NB4 (cell line): ENCODE data around the gene P2RX6.
"Not testable (repeated sequence)": the region's sequence is repeated elsewhere in the genome, so short reads cannot be mapped to it uniquely, and the experiment has no call there.

Experiments used
- DNase-seq: peaks from one replicate; pipeline ENCODE4 v3.0.0; 2010; ENCODE audit warnings: low read depth
- H3K4me3 ChIP-seq: one replicate; pipeline ENCODE4 v1.5.1; 2011; ENCODE audit warnings: mild to moderate bottlenecking, low read depth, low read length, moderate library complexity
- MYC ChIP-seq: IDR thresholded peaks from 2 replicates; pipeline ENCODE4 v1.6.1; 2011; ENCODE audit warnings: low read depth, low read length
- POLR2A ChIP-seq: IDR thresholded peaks from 2 replicates; pipeline ENCODE4 v1.6.1; 2011; ENCODE audit warnings: mild to moderate bottlenecking; ENCODE audit not compliant: insufficient read length; ENCODE audit errors: extremely low read depth
- TF ChIP-seq, protein P1 (sequence below): IDR thresholded peaks from one replicate; pipeline ENCODE4 v1.5.1; 2012; ENCODE audit warnings: low read depth, low read length
- TF ChIP-seq, protein P2 (sequence below): IDR thresholded peaks from 2 replicates; pipeline ENCODE4 v1.6.1; 2011; ENCODE audit warnings: low read depth, low read length

Gene P2RX6

DNA sequence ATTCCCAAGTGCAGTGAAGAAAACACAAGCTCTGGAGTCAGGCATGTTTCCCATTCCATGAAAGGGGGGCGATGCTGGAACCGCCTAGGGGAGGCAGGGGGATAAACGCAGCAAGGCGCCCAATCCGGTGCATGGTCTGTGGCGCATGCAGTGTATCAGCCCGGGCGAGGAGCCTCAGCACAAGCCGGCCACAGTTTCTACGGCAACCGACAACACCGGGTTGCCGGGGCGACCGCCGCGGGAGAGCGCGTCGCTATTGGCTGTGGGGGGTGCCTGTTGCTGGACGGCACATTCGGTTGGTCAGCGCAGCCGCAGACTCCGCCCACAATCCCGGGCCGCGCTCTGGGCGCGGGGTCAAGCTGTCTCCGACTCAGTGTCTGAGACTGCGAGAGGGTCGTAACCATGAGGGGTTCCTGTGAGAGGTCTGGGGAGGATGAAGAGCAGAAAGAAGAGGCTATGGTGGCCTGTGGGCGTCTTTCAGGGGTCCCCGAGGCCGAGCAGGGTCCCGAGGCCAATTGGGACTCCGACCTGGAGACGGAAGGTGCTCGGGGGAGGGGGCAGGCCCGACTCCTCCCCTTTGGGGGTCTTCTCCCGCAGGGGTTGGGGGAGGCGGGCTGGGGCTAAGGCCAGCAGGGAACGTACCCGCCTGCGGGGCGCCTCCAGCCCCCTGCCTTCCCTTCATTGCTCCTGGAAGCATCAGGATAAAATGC, 30.8 kb downstream of the P2RX6 start, which contains the start of gene LRRC74B:
Gene LRRC74B, plus strand, starts transcription at position 362 of the 710 bp plus-strand sequence. Its CDS starts 41 bp downstream, at position 403.
- peak within 1 kb of the TSS; percentile 32 for H3K4me3 ChIP-seq
- no peak for TF ChIP-seq POLR2A
- TF ChIP-seq, protein P1, sequence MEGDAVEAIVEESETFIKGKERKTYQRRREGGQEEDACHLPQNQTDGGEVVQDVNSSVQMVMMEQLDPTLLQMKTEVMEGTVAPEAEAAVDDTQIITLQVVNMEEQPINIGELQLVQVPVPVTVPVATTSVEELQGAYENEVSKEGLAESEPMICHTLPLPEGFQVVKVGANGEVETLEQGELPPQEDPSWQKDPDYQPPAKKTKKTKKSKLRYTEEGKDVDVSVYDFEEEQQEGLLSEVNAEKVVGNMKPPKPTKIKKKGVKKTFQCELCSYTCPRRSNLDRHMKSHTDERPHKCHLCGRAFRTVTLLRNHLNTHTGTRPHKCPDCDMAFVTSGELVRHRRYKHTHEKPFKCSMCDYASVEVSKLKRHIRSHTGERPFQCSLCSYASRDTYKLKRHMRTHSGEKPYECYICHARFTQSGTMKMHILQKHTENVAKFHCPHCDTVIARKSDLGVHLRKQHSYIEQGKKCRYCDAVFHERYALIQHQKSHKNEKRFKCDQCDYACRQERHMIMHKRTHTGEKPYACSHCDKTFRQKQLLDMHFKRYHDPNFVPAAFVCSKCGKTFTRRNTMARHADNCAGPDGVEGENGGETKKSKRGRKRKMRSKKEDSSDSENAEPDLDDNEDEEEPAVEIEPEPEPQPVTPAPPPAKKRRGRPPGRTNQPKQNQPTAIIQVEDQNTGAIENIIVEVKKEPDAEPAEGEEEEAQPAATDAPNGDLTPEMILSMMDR: no peak
- TF ChIP-seq, protein P2, sequence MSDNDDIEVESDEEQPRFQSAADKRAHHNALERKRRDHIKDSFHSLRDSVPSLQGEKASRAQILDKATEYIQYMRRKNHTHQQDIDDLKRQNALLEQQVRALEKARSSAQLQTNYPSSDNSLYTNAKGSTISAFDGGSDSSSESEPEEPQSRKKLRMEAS: no peak
- TF ChIP-seq MYC: no peak
- peak; percentile 88 for DNase-seq

DNA sequence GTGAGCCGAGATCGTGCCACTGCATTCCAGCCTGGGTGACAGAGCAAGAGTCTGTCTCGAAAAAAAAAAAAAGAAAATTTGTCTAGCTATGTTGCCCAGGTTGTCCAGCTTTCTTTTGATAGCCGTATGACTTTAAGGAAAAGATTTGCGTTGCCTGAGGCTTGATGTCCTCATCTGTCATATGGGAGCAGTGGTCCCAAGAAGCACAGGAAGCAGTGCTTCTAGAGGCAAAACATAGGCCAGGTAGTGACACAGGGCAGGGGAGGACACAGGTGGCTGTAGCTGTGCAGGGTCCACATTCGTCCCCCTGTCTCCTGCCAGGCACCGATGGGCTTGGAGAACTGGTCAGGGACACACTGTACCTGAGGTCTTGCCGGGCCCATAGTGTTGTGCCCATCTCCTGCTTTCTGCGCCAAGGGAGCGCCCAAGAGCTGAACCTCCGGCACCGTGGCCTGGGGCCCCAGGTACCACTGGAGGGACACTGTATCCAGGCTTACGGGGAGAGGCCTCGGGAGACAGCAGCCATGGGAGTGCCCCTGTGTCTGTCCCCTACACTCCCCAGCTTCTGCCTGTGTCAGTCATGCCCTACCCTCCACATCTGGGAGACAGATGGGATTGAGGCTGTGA, 32.2 kb downstream of the P2RX6 start:
- H3K4me3 ChIP-seq: no peak overlapping the region
- no peak for DNase-seq
- TF ChIP-seq, protein P1: no peak
- TF ChIP-seq MYC: no peak
- TF ChIP-seq, protein P2: no peak
- TF ChIP-seq POLR2A: no peak

DNA sequence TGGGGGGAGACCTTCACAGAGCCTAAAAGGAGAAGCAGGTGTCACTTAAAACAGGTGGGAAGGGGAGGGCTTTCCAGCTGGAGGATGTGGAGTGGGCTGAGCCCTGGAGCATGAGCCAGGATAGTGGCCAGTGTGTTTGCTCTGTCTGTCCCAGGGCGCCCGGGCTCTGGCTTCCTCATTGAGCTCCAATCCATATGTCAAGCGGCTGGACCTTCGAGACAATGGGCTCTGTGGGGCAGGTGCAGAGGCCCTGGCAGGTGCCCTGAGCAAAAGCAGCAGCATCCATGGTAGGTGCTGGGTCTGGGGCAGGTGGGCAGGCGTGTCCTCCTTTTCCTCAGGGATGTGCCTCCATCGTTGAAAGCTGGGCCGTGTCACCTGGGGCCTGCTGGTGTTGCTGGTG, 32.8 kb downstream of the P2RX6 start:
- H3K4me3 ChIP-seq: no peak overlapping the region
- DNase-seq: no peak
- TF ChIP-seq, protein P1: no peak
- TF ChIP-seq MYC (no peak), POLR2A (no peak)
- TF ChIP-seq, protein P2: no peak

DNA sequence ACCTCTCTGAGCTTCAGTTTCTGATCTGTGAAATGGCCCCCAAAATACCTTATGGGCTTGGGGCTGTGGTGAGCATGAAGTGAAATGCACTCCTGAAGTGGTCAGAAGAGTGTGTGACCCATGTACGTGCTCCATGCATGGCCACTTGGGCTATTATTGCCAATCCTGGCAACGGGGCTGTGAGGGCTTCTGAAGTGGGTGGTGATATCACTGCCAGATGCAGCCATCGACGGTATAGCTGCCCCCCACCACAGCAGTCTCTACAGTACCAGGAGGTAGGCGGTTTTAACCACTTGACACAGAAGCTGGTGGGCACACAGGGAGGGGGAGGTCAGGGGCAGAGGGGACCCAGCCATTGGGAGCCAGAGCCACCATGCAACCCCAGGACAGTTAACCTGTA, 33.5 kb downstream of the P2RX6 start:
- not testable (repeated sequence) for DNase-seq

DNA sequence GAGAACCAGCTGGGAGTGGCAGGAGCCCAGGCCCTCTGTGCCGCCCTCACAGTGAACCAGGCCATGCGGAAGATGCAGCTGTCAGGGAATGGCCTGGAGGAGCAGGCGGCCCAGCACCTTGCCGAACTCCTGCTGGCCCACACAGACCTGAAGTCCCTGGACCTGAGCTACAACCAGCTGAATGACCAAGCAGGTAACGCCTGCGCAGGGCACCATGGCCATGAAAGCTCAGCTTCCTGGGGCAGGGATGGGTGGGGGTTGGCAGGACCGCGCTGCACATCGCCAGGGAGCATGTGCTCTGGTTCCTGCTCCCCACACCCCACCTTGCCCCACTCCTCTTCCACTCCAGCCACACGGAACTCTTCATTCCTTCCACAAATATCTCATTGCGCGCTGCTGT, 34.0 kb downstream of the P2RX6 start:
- not testable (repeated sequence) for H3K4me3 ChIP-seq, DNase-seq

More for the DNA sequence above, 33.5 kb downstream of the P2RX6 start:
- not testable (repeated sequence) for H3K4me3 ChIP-seq

DNA sequence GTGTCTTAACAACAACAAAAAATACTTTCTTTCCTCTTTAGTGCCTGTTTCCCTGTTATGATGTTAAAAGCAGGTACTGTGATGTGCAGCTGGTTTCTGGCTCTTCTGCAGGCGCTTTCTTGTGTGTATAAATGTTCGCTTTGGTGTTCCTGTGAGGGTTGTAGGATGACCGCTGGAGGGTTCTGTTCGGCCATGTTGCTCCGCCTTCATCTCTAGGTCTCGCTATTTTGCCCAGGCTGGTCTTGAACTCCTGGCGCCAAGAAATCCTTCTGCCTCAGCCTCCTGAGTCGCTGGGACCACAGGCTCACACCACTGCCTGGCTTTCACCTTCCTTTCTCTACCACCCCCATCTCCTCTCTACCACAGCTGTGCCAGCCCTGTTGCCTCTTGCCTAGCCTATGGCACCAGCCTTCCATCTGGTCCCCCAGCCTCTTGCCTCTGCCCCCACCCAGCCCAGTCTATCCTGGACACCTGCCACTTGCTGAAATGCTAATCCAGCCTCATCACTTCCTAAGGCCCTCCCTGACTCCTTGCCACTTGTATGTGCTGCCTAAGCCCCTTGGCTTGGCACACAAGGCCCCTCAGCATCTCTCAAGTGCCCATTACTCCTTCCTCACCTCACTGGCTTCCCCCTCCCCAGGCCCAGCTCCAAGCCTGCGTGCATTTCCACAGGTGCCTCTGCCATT, 36.3 kb downstream of the P2RX6 start:
- TF ChIP-seq, protein P2: no peak
- TF ChIP-seq POLR2A: no peak
- no peak for TF ChIP-seq MYC
- TF ChIP-seq, protein P1: no peak
- no peak overlapping the region for H3K4me3 ChIP-seq
- no peak for DNase-seq
